GM18907 (cell line): Measurements from ENCODE around the gene LRRC4C.

Experiments
- ATAC-seq: cut with Tn5 transposase; IDR thresholded peaks from one replicate; pipeline ENCODE4 v1.9.1; 2021; ENCODE audit warnings: mild to moderate bottlenecking, moderate library complexity; ENCODE audit not compliant: unreplicated experiment

Gene LRRC4C

GRCh38 chr11:41274831-41275230 is 184.6 kb downstream of the LRRC4C start:
- no peak for ATAC-seq

- no peak for ATAC-seq
These were observed 185.5 kb downstream of the LRRC4C start for GRCh38 chr11:41273908-41274307.

GRCh38 chr11:41267451-41267850 is 192.0 kb downstream of the LRRC4C start:
- no peak for ATAC-seq

DNA sequence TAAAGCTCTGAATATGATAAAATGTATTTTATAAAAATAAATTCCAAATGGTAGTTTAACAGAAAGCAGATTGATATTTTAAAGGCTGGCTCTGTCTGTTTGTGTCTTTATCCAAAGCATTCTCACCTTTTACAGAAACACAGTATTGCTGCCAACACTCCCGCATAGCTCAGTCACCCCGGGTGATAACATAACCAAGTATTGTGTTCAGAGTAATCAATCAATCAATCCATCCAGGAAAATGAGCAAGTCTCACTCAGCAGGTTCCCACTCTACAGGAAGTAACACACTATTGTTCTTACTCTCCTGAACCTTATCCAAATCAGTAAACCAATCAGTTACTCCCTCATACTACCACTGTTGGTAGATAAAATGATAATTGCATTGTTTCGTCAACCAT is 203.4 kb downstream of the LRRC4C start:
- ATAC-seq, result no peak

GRCh38 chr11:41254966-41255365 is 204.5 kb downstream of the LRRC4C start:
- no peak for ATAC-seq

GRCh38 chr11:41250408-41250935 is 209.0 kb downstream of the LRRC4C start:
- ATAC-seq, result no peak

DNA sequence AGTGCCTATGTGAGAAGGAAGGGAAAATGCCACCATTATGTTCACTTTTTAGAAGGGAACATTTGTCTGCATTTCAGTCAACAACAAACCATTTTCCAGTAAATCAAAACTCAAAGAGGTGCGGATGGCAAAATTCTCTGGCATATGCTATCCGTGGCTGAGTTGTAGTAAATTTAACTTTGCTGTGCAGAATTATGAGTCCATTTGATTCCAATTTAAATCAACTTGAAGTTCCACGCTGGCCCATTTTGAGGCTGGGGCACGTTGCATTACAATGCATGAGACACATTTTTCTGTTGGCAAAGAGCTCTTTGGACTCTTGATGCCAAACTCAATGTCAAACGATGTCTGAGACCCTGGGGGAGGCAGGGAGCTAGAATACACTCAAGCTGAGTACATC is 211.8 kb downstream of the LRRC4C start:
- no peak for ATAC-seq

DNA sequence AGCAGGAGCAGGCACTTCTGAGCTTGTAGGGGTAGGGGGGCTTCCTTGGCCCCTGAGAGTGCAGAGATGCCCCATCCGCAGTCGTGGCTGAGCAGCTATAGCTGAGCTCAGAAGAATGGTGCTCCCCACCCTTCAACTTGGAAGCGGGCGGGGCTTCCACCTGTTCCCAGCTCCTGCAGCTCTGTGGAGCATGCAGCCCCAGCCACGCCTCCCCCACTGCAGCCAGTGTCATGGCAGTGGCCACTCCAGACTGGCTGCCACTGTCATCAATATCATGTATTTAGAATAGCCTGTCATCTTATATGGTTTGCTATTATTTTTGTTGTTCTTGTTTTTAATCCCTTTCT is 213.1 kb downstream of the LRRC4C start:
- no peak for ATAC-seq

DNA sequence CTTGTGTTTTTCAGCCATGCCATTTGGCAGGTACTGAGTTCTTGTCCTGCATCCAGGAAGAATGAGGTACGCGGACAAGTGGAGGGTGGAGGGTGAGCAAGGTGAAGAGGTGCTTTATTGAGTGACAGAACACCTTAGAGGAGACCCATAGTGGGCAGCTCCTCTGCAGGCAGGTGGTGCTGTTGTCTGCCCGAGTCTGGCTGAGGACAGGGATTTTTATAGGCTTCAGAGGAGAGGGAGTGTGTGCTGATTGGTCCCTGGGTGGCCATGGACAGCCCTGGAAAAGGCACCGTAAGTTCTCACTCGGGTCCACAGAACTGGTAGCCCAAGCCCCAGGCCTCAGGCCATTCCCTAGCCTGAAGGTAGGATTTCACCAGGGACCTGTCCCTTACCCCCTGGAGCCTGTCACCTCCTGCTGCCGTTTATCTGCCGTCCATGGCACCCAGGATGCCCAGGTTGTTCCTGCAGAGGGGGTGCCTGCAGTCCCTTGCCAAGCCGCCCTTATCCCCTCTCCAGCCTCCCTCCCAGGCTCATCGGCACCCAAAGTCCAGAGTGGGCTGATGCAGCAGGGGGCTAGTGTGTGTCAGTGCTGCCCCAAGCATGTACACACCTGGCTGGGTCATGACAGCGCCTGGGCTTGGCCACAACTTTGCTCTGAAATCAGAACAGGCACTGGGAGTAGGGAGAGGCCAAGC is 213.6 kb downstream of the LRRC4C start:
- ATAC-seq, result no peak

GRCh38 chr11:41245184-41245583 is 214.3 kb downstream of the LRRC4C start:
- ATAC-seq, result no peak

DNA sequence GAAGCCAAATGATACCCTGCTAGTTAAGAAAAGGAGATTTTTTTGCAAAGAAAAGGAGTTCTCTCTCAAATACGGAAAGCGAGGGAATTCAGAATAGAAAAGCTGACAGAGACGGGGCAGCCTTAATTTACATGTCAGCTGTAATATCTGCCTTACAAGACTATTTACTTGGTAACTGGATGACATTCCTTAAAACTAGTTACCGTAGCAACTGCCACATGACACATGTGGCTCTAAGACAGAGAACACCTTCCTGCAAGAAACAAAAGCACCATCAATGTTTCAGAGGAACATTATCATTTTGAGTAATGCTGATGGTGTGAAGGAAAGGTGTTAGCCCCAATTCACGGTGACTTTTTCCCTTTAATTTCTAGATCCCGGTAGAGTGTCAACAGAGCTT is 222.1 kb downstream of the LRRC4C start:
- no peak for ATAC-seq

- ATAC-seq, result no peak
These were observed 223.8 kb downstream of the LRRC4C start for GRCh38 chr11:41235668-41236067.

DNA sequence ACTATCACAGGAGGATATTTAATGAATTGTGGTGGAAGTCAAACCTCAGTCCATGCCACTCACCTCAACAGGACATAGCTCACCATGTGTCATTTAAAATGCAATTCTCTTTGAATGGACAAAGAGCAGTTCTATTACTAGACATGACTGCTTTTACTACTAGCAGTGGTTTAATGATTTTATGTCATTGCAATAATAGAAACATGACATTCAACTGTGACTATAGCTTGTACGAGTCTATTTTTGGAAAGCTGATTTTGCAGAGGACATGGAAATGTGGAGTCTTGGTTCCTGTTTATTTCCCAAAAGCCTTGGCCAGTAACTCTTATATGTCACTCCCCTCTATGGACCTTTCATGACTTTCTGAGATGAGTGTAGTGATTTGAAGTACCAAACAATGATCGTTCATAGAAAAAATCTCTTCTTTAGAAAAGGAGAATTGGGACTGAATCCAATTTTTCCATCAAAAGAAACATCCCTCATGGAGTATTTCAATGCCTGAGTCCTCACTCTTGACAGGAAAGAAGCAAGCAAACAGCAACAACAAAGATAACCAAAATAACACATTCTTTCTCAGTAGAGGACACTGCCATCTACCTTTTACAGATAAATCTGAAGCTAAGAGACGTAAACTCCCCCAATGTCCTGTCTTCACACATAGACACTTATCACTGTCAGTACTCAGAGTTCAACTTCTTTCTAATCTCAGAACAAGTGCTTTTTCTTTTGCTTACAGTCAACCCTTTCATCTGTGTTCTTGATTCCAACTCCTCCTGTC is 233.4 kb downstream of the LRRC4C start:
- ATAC-seq, result no peak

DNA sequence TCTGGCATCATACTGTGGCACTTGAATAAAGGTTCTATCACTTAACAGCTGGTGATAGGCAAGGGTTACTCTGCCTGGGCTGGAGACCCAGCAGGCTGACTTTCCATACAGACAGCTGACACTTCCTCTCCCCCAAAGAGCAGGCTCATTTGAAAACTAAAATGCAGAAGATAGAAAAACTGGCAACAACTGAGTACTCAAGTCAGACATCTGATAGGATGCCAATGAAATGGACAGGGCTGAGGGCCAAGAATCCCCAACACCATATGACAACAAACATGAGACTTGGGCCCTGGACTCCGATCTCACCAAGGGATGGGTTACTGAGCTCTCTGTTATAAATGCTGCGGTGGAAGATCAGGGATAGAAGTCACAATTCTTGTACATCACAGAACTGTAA is 237.2 kb downstream of the LRRC4C start:
- ATAC-seq, result no peak

DNA sequence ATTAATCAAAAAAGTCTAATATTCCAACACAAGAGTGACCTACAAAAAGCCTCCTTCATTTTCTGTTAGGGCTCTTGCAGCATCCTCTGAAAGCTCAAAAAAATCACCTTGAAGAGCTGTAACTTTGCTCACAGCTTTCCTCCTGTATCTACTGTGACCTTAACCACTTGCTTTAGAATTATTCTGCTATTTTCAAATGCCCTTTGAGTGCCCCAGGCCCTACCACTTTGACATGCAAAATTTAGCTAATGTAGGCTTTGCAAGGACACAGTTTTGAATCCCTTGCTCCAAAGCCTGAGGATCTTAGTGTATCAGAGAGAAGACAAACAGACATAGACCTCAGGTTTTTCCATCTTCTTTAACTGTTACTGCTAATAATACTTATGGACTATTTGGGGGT is 253.1 kb downstream of the LRRC4C start:
- no peak for ATAC-seq

- ATAC-seq, result no peak
These were observed 258.3 kb downstream of the LRRC4C start for GRCh38 chr11:41201156-41201555.

DNA sequence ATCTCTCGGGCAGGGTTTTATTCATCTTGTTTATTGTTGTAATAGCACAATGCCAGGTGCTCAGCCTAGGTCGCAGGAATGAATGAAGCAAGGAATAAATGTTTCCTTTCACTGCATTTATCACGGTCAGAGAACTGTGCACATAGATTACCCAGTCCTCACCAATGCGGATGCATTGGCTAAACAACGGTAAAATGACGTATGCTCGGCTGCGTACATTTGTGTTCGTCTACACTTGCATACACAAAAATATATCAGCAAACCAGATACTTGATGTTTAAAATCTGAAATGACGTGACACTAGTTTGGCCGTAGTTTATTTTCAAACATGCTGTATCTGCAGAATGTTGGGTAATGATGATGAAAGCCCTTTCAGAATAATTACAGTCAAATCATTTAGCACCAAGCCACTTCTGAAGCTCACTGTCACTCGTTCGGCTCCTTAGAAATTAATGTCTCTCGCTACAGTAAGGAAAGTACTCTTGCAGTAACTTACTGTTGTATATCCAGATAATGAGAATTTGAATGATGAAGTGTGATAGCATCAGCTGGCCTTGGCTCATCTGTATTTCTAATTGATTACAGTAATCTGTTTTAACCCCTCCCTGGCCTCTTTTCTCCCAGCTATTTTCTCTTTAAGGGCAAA is 268.9 kb downstream of the LRRC4C start:
- no peak for ATAC-seq

- no peak for ATAC-seq
These were observed 269.6 kb downstream of the LRRC4C start for GRCh38 chr11:41189701-41190436.

GRCh38 chr11:41177791-41178190 is 281.7 kb downstream of the LRRC4C start:
- ATAC-seq, result no peak

DNA sequence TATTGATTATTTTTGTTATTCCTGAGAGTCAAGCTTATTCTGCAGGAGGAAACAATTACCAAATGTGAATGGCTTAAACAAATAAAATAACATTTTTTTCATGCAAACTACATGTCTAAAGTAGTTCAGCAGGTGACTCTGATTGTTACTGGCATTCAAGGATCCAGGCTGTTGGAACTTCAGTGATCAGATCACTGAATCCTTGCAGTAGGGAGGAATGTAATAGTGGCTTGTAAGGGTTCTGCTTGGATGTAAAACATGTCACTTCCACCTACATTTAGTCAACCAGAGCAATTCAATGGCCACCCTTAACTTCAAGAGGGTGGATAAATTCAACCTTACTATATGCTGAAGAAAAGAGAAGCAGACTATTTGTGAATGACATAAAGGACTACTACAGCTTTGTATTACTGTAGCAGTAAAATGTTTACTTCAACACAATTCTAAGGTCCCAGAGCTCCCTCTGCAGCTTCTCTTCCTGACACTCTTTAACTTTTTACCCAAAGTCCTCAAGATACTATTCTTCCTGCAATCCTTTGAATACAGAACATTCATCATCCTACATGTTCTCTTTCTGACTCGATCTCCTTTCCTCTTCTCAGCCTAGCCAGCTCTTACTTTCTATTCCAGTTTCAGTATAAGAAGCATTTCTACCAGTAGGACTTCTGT is 284.0 kb downstream of the LRRC4C start:
- ATAC-seq, result no peak

DNA sequence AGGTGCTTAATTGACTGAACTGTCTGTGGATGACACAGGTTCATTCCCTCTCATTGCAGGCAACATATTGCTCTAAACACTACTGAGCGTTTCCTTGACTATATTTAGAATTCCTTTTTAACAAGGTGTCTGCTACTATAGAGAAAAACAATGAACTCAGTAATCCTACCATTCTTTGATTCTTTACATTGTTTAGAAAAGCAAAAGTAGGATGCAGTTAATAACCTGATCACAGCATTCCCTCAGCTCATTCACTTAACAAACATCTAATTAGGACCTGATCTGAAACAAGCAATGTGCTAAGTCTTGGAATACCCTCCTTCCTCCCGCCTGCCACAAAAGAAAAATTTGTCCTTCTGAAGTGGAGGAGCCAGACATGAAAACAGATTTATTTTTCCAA is 313.1 kb downstream of the LRRC4C start:
- no peak for ATAC-seq
